ENCODE data around the gene KRT15.

DNA sequence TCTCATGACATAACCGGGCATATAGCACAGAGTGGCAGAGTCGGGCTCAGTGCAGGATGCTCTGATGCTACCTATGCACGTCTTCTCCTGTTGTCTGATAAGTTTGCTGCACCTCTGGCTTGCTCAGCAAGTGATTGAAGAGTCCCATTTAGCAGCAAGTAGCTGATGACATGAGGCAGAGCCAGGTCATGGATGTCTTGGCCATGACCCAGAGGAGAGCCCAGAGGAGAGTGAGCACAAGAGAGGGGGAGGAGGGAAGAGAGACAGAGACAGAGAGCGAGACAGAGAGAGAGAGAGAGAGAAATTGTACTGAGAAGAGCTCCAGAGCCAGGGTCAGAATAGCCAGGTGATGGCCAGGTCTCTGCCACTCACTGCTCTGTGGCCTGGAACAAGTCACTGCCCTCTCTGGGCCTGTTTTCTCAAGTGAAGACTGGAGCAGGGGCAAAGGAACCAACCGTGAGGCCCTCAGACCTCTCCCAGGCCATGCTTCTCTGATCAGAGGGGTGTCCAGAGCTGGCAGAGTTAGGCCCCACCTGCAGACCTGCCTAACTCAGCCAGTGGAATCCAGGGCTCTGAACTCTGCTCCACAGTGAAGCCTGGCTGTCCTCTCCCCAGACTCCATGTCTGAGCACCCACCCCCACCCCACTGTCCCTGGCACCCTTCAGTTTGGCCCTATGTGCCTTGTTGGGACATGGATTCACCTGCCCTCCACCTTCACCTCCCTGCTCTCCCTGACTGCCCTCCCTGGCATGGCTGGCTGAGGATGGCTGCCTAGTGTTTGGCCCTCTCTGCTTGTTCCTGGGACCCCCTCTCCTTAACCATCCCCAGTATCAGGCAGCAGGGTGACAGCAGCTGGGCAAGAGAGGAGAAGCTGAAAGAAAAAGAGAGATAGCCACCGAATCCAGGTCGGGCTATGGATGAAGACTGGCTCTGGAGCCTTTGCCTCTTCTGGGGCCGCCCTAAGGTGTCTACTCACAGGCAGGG, 33.5 kb downstream of the KRT15 start:
- TF ChIP-seq, protein P1, sequence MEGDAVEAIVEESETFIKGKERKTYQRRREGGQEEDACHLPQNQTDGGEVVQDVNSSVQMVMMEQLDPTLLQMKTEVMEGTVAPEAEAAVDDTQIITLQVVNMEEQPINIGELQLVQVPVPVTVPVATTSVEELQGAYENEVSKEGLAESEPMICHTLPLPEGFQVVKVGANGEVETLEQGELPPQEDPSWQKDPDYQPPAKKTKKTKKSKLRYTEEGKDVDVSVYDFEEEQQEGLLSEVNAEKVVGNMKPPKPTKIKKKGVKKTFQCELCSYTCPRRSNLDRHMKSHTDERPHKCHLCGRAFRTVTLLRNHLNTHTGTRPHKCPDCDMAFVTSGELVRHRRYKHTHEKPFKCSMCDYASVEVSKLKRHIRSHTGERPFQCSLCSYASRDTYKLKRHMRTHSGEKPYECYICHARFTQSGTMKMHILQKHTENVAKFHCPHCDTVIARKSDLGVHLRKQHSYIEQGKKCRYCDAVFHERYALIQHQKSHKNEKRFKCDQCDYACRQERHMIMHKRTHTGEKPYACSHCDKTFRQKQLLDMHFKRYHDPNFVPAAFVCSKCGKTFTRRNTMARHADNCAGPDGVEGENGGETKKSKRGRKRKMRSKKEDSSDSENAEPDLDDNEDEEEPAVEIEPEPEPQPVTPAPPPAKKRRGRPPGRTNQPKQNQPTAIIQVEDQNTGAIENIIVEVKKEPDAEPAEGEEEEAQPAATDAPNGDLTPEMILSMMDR (IDR thresholded peaks at IDR 0.05; ENCODE audit: control extremely low read depth in 1 of 3, insufficient read depth in 1 of 3, low read depth in 1 of 3, low read length in 3 of 3), result no peak
- TF ChIP-seq NRF1 (IDR thresholded peaks at IDR 0.05; ENCODE audit: low read depth, low read length) (no peak), HDAC2 (IDR thresholded peaks at IDR 0.05; ENCODE audit: borderline replicate concordance in 1 of 2, low read depth in 2 of 2, low read length in 2 of 2) (no peak), CEBPB (IDR thresholded peaks at IDR 0.05; ENCODE audit: low read depth, low read length) (no peak)
